CD4-positive, alpha-beta T cell treated with Interleukin-21 for 1 hour (primary cell): ENCODE results near the gene CYB561.

Experiments
- DNase-seq: peaks from one replicate; pipeline ENCODE4 v3.0.0-alpha.2; 2020

The CYB561 gene

GRCh38 chr17:63431939-63432804 lies 13.9 kb downstream of the CYB561 start:
- DNase-seq, result no peak

- DNase-seq, result no peak
Measured at GRCh38 chr17:63431618-63431938, 14.5 kb downstream of the CYB561 start.

- DNase-seq, result no peak
Measured at GRCh38 chr17:63430223-63430622, 15.9 kb downstream of the CYB561 start.

GRCh38 chr17:63429766-63430165 lies 16.3 kb downstream of the CYB561 start:
- no peak for DNase-seq

GRCh38 chr17:63426917-63427308 lies 19.2 kb downstream of the CYB561 start:
- no peak for DNase-seq

GRCh38 chr17:63426041-63426916 lies 19.8 kb downstream of the CYB561 start:
- no peak for DNase-seq

GRCh38 chr17:63425483-63425882 lies 20.6 kb downstream of the CYB561 start:
- DNase-seq, result peak; percentile 79

GRCh38 chr17:63423963-63424362 lies 22.1 kb downstream of the CYB561 start:
- no peak for DNase-seq

GRCh38 chr17:63423251-63423950 lies 22.7 kb downstream of the CYB561 start:
- DNase-seq, result no peak

GRCh38 chr17:63421681-63422645 lies 24.1 kb downstream of the CYB561 start:
- no peak for DNase-seq

- DNase-seq, result no peak
Measured at GRCh38 chr17:63420868-63421680, 25.0 kb downstream of the CYB561 start.

- peak; percentile 33 for DNase-seq
Measured at GRCh38 chr17:63419949-63420867, 25.9 kb downstream of the CYB561 start.

- DNase-seq, result no peak
Measured at GRCh38 chr17:63419398-63419797, 26.7 kb downstream of the CYB561 start.

- DNase-seq, result no peak
Measured at GRCh38 chr17:63418540-63418939, 27.6 kb downstream of the CYB561 start.

GRCh38 chr17:63414222-63414621 lies 31.9 kb downstream of the CYB561 start:
- DNase-seq, result no peak

GRCh38 chr17:63413128-63413527 lies 33.0 kb downstream of the CYB561 start:
- no peak for DNase-seq

GRCh38 chr17:63412234-63412633 lies 33.9 kb downstream of the CYB561 start:
- no peak for DNase-seq

GRCh38 chr17:63407741-63408330 lies 38.3 kb downstream of the CYB561 start:
- no peak for DNase-seq

GRCh38 chr17:63406689-63407330 lies 39.3 kb downstream of the CYB561 start:
- DNase-seq, result peak; percentile 82
